HG03457 (cell line): ENCODE results near the gene CAMK1D.

ENCODE experiments used
- ATAC-seq: cut with Tn5 transposase; IDR thresholded peaks from one replicate; pipeline ENCODE4 v1.9.1; 2021; ENCODE audit warnings: moderate number of reproducible peaks; ENCODE audit not compliant: unreplicated experiment

The CAMK1D gene

GRCh38 chr10:12369982-12370381, 20.6 kb downstream of the CAMK1D start:
- ATAC-seq: no peak

- no peak for ATAC-seq
Observed at GRCh38 chr10:12372846-12373245, 23.5 kb downstream of the CAMK1D start.

DNA sequence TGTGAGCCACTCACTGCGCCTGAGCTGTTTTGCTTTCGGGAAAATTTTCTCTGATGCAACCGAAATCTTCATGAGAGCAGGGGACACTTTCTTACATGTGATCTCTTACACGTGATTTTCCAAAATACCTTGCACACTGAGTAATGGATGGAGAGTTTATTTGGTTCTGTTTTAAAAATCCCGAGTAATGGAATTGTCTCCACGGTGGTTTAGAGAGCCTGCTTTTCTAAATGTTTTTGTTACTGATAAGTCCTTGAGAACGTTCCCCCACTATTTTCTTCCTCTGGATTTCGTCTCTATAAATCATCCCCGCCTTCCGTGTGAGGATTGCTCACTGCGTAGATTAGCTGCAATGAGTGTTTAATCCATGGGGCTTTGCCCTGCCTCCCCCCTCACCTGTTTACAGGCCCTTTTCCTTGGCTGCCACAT, 25.7 kb downstream of the CAMK1D start:
- ATAC-seq: no peak

GRCh38 chr10:12376211-12376610, 26.9 kb downstream of the CAMK1D start:
- no peak for ATAC-seq

- no peak for ATAC-seq
Observed at GRCh38 chr10:12377658-12378290, 28.4 kb downstream of the CAMK1D start.

DNA sequence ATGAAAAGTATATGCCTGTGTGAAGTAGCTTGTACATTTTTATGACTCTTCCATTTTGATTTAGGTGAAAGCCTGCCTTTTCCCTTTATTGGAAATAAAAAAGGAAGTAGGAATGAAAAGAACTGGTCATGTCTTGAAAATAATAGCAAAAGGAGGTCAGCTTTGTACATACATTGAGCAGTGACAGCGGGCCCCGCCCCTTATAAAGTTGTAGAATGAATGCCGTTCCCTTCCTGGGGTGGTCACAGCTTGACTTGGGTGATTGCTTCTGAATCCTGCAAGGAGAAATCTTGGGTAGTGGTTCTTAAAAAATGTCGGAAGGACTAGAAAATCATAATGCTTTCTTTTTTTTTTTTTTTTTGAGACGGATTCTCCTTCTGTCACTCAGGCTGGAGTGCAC, 31.7 kb downstream of the CAMK1D start:
- no peak for ATAC-seq

DNA sequence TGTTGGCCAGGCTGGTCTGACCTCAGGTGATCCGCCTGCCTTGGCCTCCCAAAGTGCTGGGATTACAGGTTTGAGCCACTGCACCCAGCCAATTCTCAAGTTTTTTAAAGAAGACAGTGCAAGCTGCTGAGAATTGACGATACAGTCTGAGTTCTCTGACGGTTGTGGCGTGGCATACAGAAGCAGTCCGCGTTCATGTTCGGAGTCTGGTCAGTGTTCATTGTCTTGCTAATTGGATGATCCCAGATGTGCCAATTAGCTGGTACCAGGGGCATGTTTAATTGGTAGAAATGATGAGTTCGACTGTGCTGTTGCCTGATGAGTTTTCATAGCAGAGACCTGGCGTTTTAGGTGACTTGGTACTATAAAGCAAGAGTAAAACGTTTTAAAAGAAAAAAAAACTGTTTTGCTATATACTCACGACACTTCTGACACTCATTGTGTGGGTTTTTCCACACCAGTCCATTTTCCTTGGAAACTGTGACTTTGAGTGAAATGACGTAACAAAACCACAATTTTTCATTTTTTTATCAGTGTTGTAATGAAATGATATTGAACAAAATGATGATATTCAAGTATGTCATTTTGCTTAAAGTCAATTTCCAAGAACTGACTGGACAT, 32.3 kb downstream of the CAMK1D start:
- ATAC-seq: no peak

GRCh38 chr10:12382157-12382548, 32.8 kb downstream of the CAMK1D start:
- ATAC-seq: no peak

GRCh38 chr10:12382956-12383531, 33.7 kb downstream of the CAMK1D start:
- ATAC-seq: no peak

- ATAC-seq: no peak
Observed at GRCh38 chr10:12384906-12385305, 35.6 kb downstream of the CAMK1D start.

DNA sequence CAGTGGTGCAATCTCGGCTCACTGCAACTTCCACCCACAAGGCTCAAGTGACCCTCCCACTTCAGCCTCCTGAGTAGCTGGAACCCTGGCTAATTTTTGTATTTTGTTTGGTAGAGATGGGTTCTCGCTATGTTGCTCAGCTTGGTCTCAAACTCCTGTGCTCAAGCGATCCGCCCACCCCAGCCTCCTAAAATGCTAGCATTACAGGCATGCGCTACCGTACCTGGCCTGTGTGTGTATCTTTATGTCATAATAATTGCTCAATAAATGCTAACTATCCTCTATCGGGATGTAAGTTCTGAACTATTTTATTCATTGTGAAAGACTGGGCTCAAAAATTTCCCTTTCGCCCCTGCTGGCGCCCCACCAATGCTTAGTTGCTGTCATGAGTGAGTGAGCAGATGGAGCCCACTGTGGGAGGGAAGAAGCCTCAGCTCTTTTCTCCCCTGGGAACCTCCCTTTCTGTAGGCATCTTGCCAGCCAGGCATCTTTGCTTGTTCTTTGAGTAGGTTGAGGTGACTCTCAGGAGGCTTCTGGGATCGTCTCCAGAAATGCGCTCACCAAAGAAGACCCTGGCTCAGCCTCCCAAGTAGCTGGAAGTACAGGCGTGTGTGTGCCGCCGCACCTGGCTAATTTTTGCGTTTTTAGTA, 38.3 kb downstream of the CAMK1D start:
- no peak for ATAC-seq

GRCh38 chr10:12388671-12389070, 39.3 kb downstream of the CAMK1D start:
- ATAC-seq: no peak

GRCh38 chr10:12389154-12389734, 39.9 kb downstream of the CAMK1D start:
- no peak for ATAC-seq

- no peak for ATAC-seq
Observed at GRCh38 chr10:12390733-12391132, 41.4 kb downstream of the CAMK1D start.

GRCh38 chr10:12391206-12391605, 41.9 kb downstream of the CAMK1D start:
- ATAC-seq: no peak

GRCh38 chr10:12393831-12394230, 44.5 kb downstream of the CAMK1D start:
- ATAC-seq: no peak

- no peak for ATAC-seq
Observed at GRCh38 chr10:12394241-12395033, 45.1 kb downstream of the CAMK1D start.

DNA sequence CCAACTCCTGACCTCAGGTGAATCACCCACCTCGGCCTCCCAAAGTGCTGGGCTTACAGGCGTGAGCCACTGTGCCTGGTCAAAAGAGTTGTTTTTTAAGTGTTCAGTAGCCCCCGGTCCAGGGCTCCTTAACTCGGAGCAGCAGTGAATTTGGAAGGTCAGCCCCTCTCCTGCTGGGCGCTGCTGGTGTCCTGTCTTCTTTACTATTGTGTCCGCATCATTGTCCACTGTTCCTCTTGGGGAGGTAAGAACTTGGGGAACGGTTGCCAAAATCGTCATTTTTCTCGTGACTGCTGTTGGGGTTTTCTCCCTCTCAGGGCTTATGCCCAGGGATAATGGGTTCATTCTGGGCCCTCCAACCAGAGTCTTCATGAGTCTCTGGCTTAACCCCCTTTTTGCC, 46.7 kb downstream of the CAMK1D start:
- no peak for ATAC-seq

GRCh38 chr10:12396567-12396966, 47.2 kb downstream of the CAMK1D start:
- no peak for ATAC-seq

GRCh38 chr10:12397147-12397896, 48.0 kb downstream of the CAMK1D start:
- ATAC-seq: no peak
